GM21825 (cell line): ENCODE measurements around the gene ATAD3A.
"Not testable (repeated sequence)": the region's sequence is repeated elsewhere in the genome, so short reads cannot be mapped to it uniquely, and the experiment has no call there.

Source experiments
- ATAC-seq: cut with Tn5 transposase; IDR thresholded peaks from one replicate; pipeline ENCODE4 v1.9.1; 2021; ENCODE audit warnings: mild to moderate bottlenecking, moderate library complexity; ENCODE audit not compliant: unreplicated experiment

Gene ATAD3A

GRCh38 chr1:1552263-1552639, 40.3 kb downstream of the ATAD3A start:
- ATAC-seq, result no peak

- no peak for ATAC-seq
Measured at GRCh38 chr1:1553821-1554494, 42.0 kb downstream of the ATAD3A start.

GRCh38 chr1:1554550-1554925, 42.6 kb downstream of the ATAD3A start:
- ATAC-seq, result no peak

- ATAC-seq, result no peak
Measured at GRCh38 chr1:1554926-1555915, 43.3 kb downstream of the ATAD3A start.

GRCh38 chr1:1556505-1556904, 44.5 kb downstream of the ATAD3A start:
- no peak for ATAC-seq

- not testable (repeated sequence) for ATAC-seq
Measured at GRCh38 chr1:1556961-1557360, 45.0 kb downstream of the ATAD3A start.

GRCh38 chr1:1557688-1558087, 45.7 kb downstream of the ATAD3A start:
- ATAC-seq, result not testable (repeated sequence)

GRCh38 chr1:1558591-1558990, 46.6 kb downstream of the ATAD3A start:
- ATAC-seq, result no peak

- ATAC-seq, result no peak
Measured at GRCh38 chr1:1559066-1559465, 47.1 kb downstream of the ATAD3A start.

- ATAC-seq, result no peak
Measured at GRCh38 chr1:1560178-1560577, 48.2 kb downstream of the ATAD3A start.

- no peak for ATAC-seq
Measured at GRCh38 chr1:1561801-1562470, 50.0 kb downstream of the ATAD3A start.

- no peak for ATAC-seq
Measured at GRCh38 chr1:1562556-1563195, 50.7 kb downstream of the ATAD3A start.

- ATAC-seq, result no peak
Measured at GRCh38 chr1:1563688-1564087, 51.7 kb downstream of the ATAD3A start.

- no peak for ATAC-seq
Measured at GRCh38 chr1:1564268-1564667, 52.3 kb downstream of the ATAD3A start.

- no peak for ATAC-seq
Measured at GRCh38 chr1:1565340-1565739, 53.4 kb downstream of the ATAD3A start.

GRCh38 chr1:1567152-1567875, 55.4 kb downstream of the ATAD3A start:
- ATAC-seq, result no peak

GRCh38 chr1:1567891-1568291, 55.9 kb downstream of the ATAD3A start:
- ATAC-seq, result no peak

- ATAC-seq, result no peak
Measured at GRCh38 chr1:1569341-1569740, 57.4 kb downstream of the ATAD3A start.

- ATAC-seq, result peak; percentile 51
Measured at GRCh38 chr1:1573843-1574720, 62.1 kb downstream of the ATAD3A start.
